ENCODE results near the gene MYRFL. TPM values are rescaled to one million over a fixed set of nuclear protein-coding genes. Genes with fewer than 3 reads are reported as not detected.

Gene MYRFL
- total and polyA plus RNA-seq, 2 of the 8 experiments (the other 6 are each of a cell fraction or from before 2014, with no cell fraction given), result 1.1 to 2.0 TPM

- H4K5ac ChIP-seq (ENCODE audit: insufficient read length, low read depth, low read length), result no peak overlapping the region
- H3K4me1 ChIP-seq (replicated peaks in 1 of 4; ENCODE audit: control insufficient read depth in 3 of 4, insufficient read depth in 4 of 4, low read length in 3 of 4), result no peaks in the 10 kb centered on the region
- no peak overlapping the region for H2BK5ac ChIP-seq (ENCODE audit: low read depth, low read length)
- no peak overlapping the region for H4K8ac ChIP-seq (ENCODE audit: extremely low read depth, insufficient read depth, low read length)
- no peaks in the 10 kb centered on the region for H4K20me1 ChIP-seq (replicated peaks in 1 of 2; ENCODE audit: control insufficient read depth in 1 of 2, insufficient read depth in 2 of 2, low read length in 2 of 2)
- H2BK120ac ChIP-seq (replicated peaks; ENCODE audit: low read depth, low read length), result no peak overlapping the region
- no peaks in the 10 kb centered on the region for H3K27me3 ChIP-seq (replicated peaks in 1 of 4; ENCODE audit: control insufficient read depth in 3 of 4, extremely low read depth in 1 of 4, insufficient read depth in 3 of 4, low read length in 3 of 4)
- H3K9me3 ChIP-seq (ENCODE audit: insufficient read depth in 2 of 2, low read depth in 1 of 2, low read length in 1 of 2), result peaks cover 3 to 8% of the 10 kb centered on the region in 2 experiments; a peak in 1 of 4 replicates
- ChIA-PET POLR2A (ENCODE audit: partially characterized antibody) (interaction anchor here (1.9 kb wide), 1 partner anchor 12 kb away, joined by 5 read pairs; no protein-coding TSS in a partner anchor), CTCF (ENCODE audit: partially characterized antibody) (interaction anchor here (1.4 to 2.2 kb wide), 4 partner anchors 10 to 40 kb away, joined by 3 to 8 read pairs (median 4); no protein-coding TSS in a partner anchor)
- no peak overlapping the region for H2BK12ac ChIP-seq (ENCODE audit: low read depth, low read length)
- H2BK15ac ChIP-seq (ENCODE audit: low read length), result no peak overlapping the region
- H2BK20ac ChIP-seq (ENCODE audit: low read length), result no peak overlapping the region
- no peak overlapping the region for H3K56ac ChIP-seq (replicated peaks; ENCODE audit: insufficient read length, low read depth, low read length)
- WGBS, 2 experiments (ENCODE audit: extremely low coverage in 1 of 2, insufficient coverage in 1 of 2, insufficient read length in 1 of 2, insufficient replicate concordance in 2 of 2, low coverage in 1 of 2, low lambda C conversion rate in 2 of 2, missing lambda C conversion rate in 1 of 2), result 98% methylated on average over 3 of the region's 3 CpGs; no CpG with 5 or more reads in 1 of the 2 experiments
- H4K91ac ChIP-seq (replicated peaks; ENCODE audit: insufficient read length, low read length), result no peak overlapping the region
- H2AFZ ChIP-seq (ENCODE audit: low read length), result no peak overlapping the region
- no peaks in the 10 kb centered on the region for H3K79me2 ChIP-seq (ENCODE audit: control insufficient read depth in 1 of 2, insufficient read depth in 2 of 2, low read length in 2 of 2)
- H3K4me2 ChIP-seq (ENCODE audit: insufficient read depth in 1 of 2, low read depth in 2 of 2, low read length in 2 of 2), result no peak overlapping the region
- no peak overlapping the region for H2AK5ac ChIP-seq (ENCODE audit: low read depth, low read length)
- H3K4me3 ChIP-seq (ENCODE audit: extremely low read depth in 1 of 4, insufficient read depth in 2 of 4, low read depth in 3 of 4, low read length in 4 of 4), result no peak overlapping the region
- no peak overlapping the region for H3K14ac ChIP-seq (ENCODE audit: insufficient read length)
- DNase-seq (ENCODE audit: low read depth in 1 of 2, low spot score in 2 of 2), result no peak
- H3K23ac ChIP-seq (ENCODE audit: insufficient read length), result no peak overlapping the region
- H3K36me3 ChIP-seq (ENCODE audit: control insufficient read depth in 2 of 4, insufficient read depth in 4 of 4, low read length in 3 of 4), result no peaks in the 10 kb centered on the region
- H3K18ac ChIP-seq (ENCODE audit: extremely low read depth, low read length), result no peak overlapping the region
- no peak overlapping the region for H3K27ac ChIP-seq (ENCODE audit: low read depth, low read length)
- no peaks in the 10 kb centered on the region for H3K23me2 ChIP-seq (ENCODE audit: low read depth, low read length)
- no peak for FAIRE-seq
- no peak overlapping the region for H3K9ac ChIP-seq (replicated peaks in 1 of 4; ENCODE audit: extremely low read depth in 1 of 4, low read depth in 3 of 4, low read length in 3 of 4)
- no peak for TF ChIP-seq TCF12 (IDR thresholded peaks at IDR 0.05; ENCODE audit: low read depth, low read length)
- no peak for TF ChIP-seq EP300 (IDR thresholded peaks at IDR 0.05; ENCODE audit: borderline replicate concordance in 1 of 2, low read depth in 2 of 2, low read length in 2 of 2)
- no peak for TF ChIP-seq FOSL1 (IDR thresholded peaks at IDR 0.05; ENCODE audit: insufficient read depth, low read depth, low read length)
- no peak for TF ChIP-seq POLR2A (IDR thresholded peaks at IDR 0.05; ENCODE audit: control extremely low read depth in 1 of 2, low read depth in 2 of 2, low read length in 2 of 2)
- TF ChIP-seq CBX8 (IDR thresholded peaks at IDR 0.05; ENCODE audit: borderline replicate concordance, low read depth, low read length), result no peak
- no peak for TF ChIP-seq RFX5 (IDR thresholded peaks at IDR 0.05; ENCODE audit: borderline replicate concordance, low read depth, low read length)
- H3K79me1 ChIP-seq (ENCODE audit: low read depth, low read length), result no peaks in the 10 kb centered on the region
- H3K4ac ChIP-seq (replicated peaks; ENCODE audit: insufficient read length, low read depth, low read length), result no peak overlapping the region
Observed at GRCh38 chr12:69919495-69919894, 94.5 kb downstream of the MYRFL start.
